PC-3 (cell line): Measurements from ENCODE around the gene NBEAL1.
"Not testable (repeated sequence)": the region's sequence is repeated elsewhere in the genome, so short reads cannot be mapped to it uniquely, and the experiment has no call there.

ENCODE experiments used
- EZH2phosphoT487 ChIP-seq: fragments of 300-600 bp; sonication (generic); IDR thresholded peaks from 2 replicates; pipeline ENCODE4 v1.6.1; 2018; ENCODE audit warnings: mild to moderate bottlenecking, antibody characterized with exemption, low read length, borderline replicate concordance
- TF ChIP-seq, protein P1 (sequence below): fragments of 300-600 bp; sonication (generic); conservative IDR thresholded peaks from 2 replicates; pipeline ENCODE4 v1.5.1; 2017; ENCODE audit warnings: antibody characterized with exemption, low read depth, mild to moderate bottlenecking, low read length

DNA sequence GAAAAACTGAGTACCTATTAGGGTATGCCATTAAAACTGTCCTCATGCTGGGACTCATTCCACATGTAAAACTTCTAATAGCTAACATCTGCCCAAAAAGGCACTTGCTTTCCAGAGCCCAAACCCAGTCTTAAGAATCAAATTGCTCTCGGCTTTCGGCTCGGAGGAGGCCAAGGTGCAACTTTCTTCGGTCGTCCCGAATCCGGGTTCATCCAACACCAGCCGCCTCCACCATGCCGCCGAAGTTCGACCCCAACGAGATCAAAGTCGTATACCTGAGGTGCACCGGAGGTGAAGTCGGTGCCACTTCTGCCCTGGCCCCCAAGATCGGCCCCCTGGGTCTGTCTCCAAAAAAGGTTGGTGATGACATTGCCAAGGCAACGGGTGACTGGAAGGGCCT is 175.9 kb downstream of the NBEAL1 start:
- TF ChIP-seq, protein P1, sequence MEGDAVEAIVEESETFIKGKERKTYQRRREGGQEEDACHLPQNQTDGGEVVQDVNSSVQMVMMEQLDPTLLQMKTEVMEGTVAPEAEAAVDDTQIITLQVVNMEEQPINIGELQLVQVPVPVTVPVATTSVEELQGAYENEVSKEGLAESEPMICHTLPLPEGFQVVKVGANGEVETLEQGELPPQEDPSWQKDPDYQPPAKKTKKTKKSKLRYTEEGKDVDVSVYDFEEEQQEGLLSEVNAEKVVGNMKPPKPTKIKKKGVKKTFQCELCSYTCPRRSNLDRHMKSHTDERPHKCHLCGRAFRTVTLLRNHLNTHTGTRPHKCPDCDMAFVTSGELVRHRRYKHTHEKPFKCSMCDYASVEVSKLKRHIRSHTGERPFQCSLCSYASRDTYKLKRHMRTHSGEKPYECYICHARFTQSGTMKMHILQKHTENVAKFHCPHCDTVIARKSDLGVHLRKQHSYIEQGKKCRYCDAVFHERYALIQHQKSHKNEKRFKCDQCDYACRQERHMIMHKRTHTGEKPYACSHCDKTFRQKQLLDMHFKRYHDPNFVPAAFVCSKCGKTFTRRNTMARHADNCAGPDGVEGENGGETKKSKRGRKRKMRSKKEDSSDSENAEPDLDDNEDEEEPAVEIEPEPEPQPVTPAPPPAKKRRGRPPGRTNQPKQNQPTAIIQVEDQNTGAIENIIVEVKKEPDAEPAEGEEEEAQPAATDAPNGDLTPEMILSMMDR: not testable (repeated sequence)
- TF ChIP-seq EZH2phosphoT487: not testable (repeated sequence)
